Measurements from ENCODE around the gene RGS3. TPM values are rescaled to one million over a fixed set of nuclear protein-coding genes. Genes with fewer than 3 reads are reported as not detected.

RGS3 gene
- total and polyA plus RNA-seq, 7 donors = 26.9 to 50.7 (median 38.3) TPM

DNA sequence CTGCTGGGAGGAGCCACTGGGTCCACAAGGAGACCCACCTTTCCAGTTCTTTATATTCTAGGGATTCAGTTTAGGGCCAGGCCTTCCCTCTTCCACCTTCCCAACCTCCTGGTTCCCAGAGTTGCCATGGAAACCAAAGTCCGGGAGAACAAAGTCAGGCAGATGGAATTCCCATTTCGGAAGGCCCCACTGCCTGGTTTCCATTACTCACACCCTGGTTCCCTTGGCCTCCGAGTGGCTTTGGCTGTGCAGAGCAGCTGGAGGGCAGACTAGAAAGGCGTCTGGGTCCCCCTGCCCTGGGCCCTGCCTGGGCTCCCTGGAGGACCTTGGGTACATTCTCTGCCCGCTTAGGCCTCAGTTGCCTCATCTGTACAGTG is 136.1 kb downstream of the RGS3 start:
- Histone ChIP-seq H3K4me3 (no peak overlapping the region), H3K27me3 (no peaks in the 10 kb centered on the region), H3K9me3 (no peaks in the 10 kb centered on the region), H3K4me1 (peaks cover 0 to 63% (median 47%) of the 10 kb centered on the region in 4 donors), H3K27ac (peak overlapping the region in 2 of 4 donors; percentile 11 to 22), H3K36me3 (peaks cover 5 to 26% (median 15%) of the 10 kb centered on the region in 4 donors)
- intact Hi-C loops (cut with DNase I) = no loop called here
- no peak for DNase-seq
- TF ChIP-seq, protein P1, sequence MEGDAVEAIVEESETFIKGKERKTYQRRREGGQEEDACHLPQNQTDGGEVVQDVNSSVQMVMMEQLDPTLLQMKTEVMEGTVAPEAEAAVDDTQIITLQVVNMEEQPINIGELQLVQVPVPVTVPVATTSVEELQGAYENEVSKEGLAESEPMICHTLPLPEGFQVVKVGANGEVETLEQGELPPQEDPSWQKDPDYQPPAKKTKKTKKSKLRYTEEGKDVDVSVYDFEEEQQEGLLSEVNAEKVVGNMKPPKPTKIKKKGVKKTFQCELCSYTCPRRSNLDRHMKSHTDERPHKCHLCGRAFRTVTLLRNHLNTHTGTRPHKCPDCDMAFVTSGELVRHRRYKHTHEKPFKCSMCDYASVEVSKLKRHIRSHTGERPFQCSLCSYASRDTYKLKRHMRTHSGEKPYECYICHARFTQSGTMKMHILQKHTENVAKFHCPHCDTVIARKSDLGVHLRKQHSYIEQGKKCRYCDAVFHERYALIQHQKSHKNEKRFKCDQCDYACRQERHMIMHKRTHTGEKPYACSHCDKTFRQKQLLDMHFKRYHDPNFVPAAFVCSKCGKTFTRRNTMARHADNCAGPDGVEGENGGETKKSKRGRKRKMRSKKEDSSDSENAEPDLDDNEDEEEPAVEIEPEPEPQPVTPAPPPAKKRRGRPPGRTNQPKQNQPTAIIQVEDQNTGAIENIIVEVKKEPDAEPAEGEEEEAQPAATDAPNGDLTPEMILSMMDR (IDR thresholded peaks at IDR 0.05) = no peak
- TF ChIP-seq POLR2AphosphoS5 (IDR thresholded peaks at IDR 0.05) (no peak), POLR2A (IDR thresholded peaks at IDR 0.05) (no peak), EP300 (IDR thresholded peaks at IDR 0.05) (no peak)
- WGBS, 2 donors = 84 to 87% methylated on average over 5 of the region's 5 CpGs

DNA sequence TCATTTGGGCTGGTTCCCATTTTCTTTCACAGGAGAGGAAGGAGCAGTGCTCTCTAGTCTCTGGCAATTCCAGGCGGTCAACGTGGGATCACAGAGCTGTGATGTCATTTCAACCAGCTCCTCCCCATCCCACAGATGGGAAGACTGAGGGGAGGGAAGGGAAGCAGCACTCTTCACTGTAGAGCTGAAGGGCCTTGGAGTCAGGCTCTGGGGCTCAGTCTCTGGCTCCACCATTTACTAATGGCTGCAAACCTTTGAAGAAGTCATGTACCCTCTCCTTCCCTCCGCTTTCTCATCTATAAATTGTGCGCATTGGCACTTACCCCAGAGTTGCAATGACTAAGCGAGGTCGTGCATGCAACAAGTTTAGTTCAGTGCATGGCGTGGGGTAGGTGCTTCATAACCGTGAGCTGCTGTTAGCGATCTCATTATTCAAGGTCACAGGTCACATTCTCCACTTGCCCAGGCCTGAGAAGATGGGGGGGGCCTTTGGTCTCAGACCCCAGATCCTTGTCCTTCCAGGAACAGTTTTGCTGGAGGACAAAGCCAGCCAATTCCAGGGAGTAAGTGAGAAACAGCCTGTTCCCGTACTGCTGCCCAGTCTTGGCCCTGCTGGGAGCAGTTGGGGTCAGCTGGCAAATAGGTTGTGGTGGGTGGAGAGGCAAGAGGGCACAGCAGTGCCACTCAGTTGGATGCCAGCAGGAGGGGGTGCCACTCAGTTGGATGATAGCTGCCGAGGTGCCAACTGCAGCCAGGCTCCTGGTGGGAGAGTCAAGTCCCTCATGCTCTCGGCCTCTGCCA is 136.7 kb downstream of the RGS3 start:
- WGBS, 2 donors = 83 to 87% methylated on average over 12 of the region's 12 CpGs
- Histone ChIP-seq H3K4me1 (peaks cover 0 to 57% (median 41%) of the 10 kb centered on the region in 4 donors), H3K9me3 (no peaks in the 10 kb centered on the region), H3K36me3 (peaks cover 5 to 26% (median 15%) of the 10 kb centered on the region in 4 donors), H3K27ac (peak overlapping the region in 2 of 4 donors; percentile 11 to 22), H3K4me3 (no peak overlapping the region), H3K27me3 (no peaks in the 10 kb centered on the region)
- TF ChIP-seq POLR2A (IDR thresholded peaks at IDR 0.05) (no peak), EP300 (IDR thresholded peaks at IDR 0.05) (no peak), POLR2AphosphoS5 (IDR thresholded peaks at IDR 0.05) (peak in 1 of 4 donors; percentile 8)
- TF ChIP-seq, protein P1 (IDR thresholded peaks at IDR 0.05) = no peak
- intact Hi-C loops (cut with DNase I) = no loop called here
- no peak for DNase-seq

- Histone ChIP-seq H3K36me3 (peaks cover 5 to 22% (median 12%) of the 10 kb centered on the region in 4 donors), H3K27me3 (no peaks in the 10 kb centered on the region), H3K4me1 (peaks cover 0 to 49% (median 32%) of the 10 kb centered on the region in 4 donors), H3K9me3 (no peaks in the 10 kb centered on the region), H3K4me3 (no peak overlapping the region), H3K27ac (peak overlapping the region in 2 of 4 donors; percentile 46 to 53)
- DNase-seq = no peak
- WGBS, 2 donors = 71 to 73% methylated on average over 5 of the region's 5 CpGs
- TF ChIP-seq EP300 (IDR thresholded peaks at IDR 0.05) (no peak), POLR2AphosphoS5 (IDR thresholded peaks at IDR 0.05) (no peak), POLR2A (IDR thresholded peaks at IDR 0.05) (no peak)
- TF ChIP-seq, protein P1 (IDR thresholded peaks at IDR 0.05) = no peak
- intact Hi-C loops (cut with DNase I) = no loop called here
Measured at GRCh38 chr9:113600871-113601614, 137.5 kb downstream of the RGS3 start.

DNA sequence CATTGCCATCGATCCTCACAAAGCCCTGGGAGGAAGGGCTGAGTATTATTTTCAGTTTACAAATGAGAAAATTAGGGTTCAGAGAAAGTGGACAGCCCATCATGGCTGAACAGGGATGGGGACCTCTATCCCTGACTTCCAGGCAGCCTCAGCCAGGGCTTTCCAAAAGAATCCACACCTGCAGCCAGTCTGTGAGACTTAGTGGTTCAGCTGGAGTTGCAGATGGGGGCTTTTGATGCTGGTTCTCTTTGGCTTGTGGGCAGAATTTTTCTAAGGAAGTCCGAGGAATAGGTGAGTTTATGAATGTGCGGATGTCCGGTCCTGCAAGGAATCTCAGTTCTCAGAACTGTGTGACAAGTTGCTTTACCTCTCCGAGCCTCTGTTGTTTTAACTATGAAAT is 138.1 kb downstream of the RGS3 start:
- no peaks in the 10 kb centered on the region for H3K9me3 ChIP-seq
- no peak for DNase-seq
- H3K27me3 ChIP-seq = no peaks in the 10 kb centered on the region
- H3K4me1 ChIP-seq = peaks cover 0 to 46% (median 28%) of the 10 kb centered on the region in 4 donors
- H3K27ac ChIP-seq = peak overlapping the region in 3 of 4 donors; percentile 6 to 53 (median 46)
- H3K36me3 ChIP-seq = peaks cover 5 to 16% (median 7%) of the 10 kb centered on the region in 4 donors
- WGBS, 2 donors = 82 to 90% methylated on average over 5 of the region's 5 CpGs
- H3K4me3 ChIP-seq = no peak overlapping the region
- intact Hi-C loops (cut with DNase I) = no loop called here
- TF ChIP-seq POLR2AphosphoS5 (IDR thresholded peaks at IDR 0.05) = no peak

Data from sigmoid colon (tissue), 7 donors.